HepG2 (cell line): ENCODE measurements around the gene PTPRN. TPM values are rescaled to one million over a fixed set of nuclear protein-coding genes. Genes with fewer than 3 reads are reported as not detected.

Source experiments
- CHD4 ChIP-seq: fragments of 200-600 bp; sonication (generic); IDR thresholded peaks from 2 replicates; pipeline ENCODE4 v1.7.0; 2017; ENCODE audit warnings: mild to moderate bottlenecking, low read length, borderline replicate concordance
- ELF4 ChIP-seq: sonication (generic); formaldehyde crosslinking; IDR thresholded peaks from 2 replicates; pipeline ENCODE4 v1.5.0; 2020; ENCODE audit warnings: missing genetic modification reagents, mild to moderate bottlenecking, moderate library complexity, borderline replicate concordance
- PHF21A ChIP-seq: sonication (generic); formaldehyde crosslinking; IDR thresholded peaks from 2 replicates; pipeline ENCODE4 v1.5.0; 2020; ENCODE audit warnings: mild to moderate bottlenecking, missing genetic modification reagents
- POGZ ChIP-seq: sonication (generic); formaldehyde crosslinking; IDR thresholded peaks from 2 replicates; pipeline ENCODE4 v1.4.0; 2020; ENCODE audit warnings: mild to moderate bottlenecking, missing genetic modification reagents
- POLR2A ChIP-seq, 2 experiments: IDR thresholded peaks; 2 replicates each; pipeline ENCODE4 v1.6.1; 2011; ENCODE audit warnings: low read depth in 2 of 2, low read length in 2 of 2, mild to moderate bottlenecking in 1 of 2, moderate library complexity in 1 of 2; ENCODE audit not compliant: insufficient read depth in 1 of 2
- RBM39 ChIP-seq: fragments of 200-400 bp; formaldehyde crosslinking; IDR thresholded peaks from one replicate; pipeline ENCODE4 v1.6.1; 2018; ENCODE audit warnings: antibody characterized with exemption, mild to moderate bottlenecking, low read depth, low read length; ENCODE audit not compliant: poor library complexity, severe bottlenecking
- TEAD2 ChIP-seq: sonication (generic); formaldehyde crosslinking; IDR thresholded peaks from 2 replicates; pipeline ENCODE4 v1.9.0; 2021; ENCODE audit warnings: missing genetic modification reagents
- ZC3H13 ChIP-seq: sonication (generic); formaldehyde crosslinking; IDR thresholded peaks from 2 replicates; pipeline ENCODE4 v1.8.1; 2023; ENCODE audit warnings: mild to moderate bottlenecking, missing genetic modification reagents, moderate library complexity
- ZNF20 ChIP-seq: sonication (generic); formaldehyde crosslinking; IDR thresholded peaks from 2 replicates; pipeline ENCODE4 v1.4.0; 2020; ENCODE audit warnings: mild to moderate bottlenecking, moderate library complexity, missing genetic modification reagents
- ZNF432 ChIP-seq: sonication (generic); formaldehyde crosslinking; IDR thresholded peaks from 2 replicates; pipeline ENCODE4 v1.5.0; 2020; ENCODE audit warnings: missing genetic modification reagents, mild to moderate bottlenecking, borderline replicate concordance
- ZNF556 ChIP-seq: sonication (generic); formaldehyde crosslinking; IDR thresholded peaks from 2 replicates; pipeline ENCODE4 v1.4.0; 2020; ENCODE audit warnings: mild to moderate bottlenecking, missing genetic modification reagents, borderline replicate concordance
- ZNF629 ChIP-seq: sonication (generic); formaldehyde crosslinking; conservative IDR thresholded peaks from 2 replicates; pipeline ENCODE4 v1.5.0; 2020; ENCODE audit warnings: missing genetic modification reagents
- polyA plus RNA-seq, 8 experiments: library from polyadenylated mRNA; depleted of rRNA in 3 of 8; stranded (reverse) in 7 of 8; unstranded in 1 of 8; fragments of >200 nt; fragmentation: Illumina TruSeq in 4 of 8; extraction: Trizol in 4 of 8; gene quantifications; 2 replicates each; pipeline versions ENCODE4 v1.2.1 to v1.2.3, GENCODE V29; 2011 to 2016; ENCODE audit warnings: low read depth in 4 of 8, missing spikeins in 1 of 8, mixed read lengths in 1 of 8; ENCODE audit not compliant: insufficient read depth in 1 of 8
- total RNA-seq, 5 experiments: library from RNA; depleted of rRNA; stranded (reverse); fragments of >200 nt; fragmentation: Illumina TruSeq; extraction: Trizol; gene quantifications; 2 replicates each; pipeline ENCODE4 v1.2.3, GENCODE V29; 2016; ENCODE audit warnings: low read depth in 1 of 5
- TF ChIP-seq, protein P1 (sequence below): sonication (generic); formaldehyde crosslinking; IDR thresholded peaks from 2 replicates; pipeline ENCODE4 v1.8.1; 2022; ENCODE audit warnings: mild to moderate bottlenecking, missing genetic modification reagents
- TF ChIP-seq, protein P2 (sequence below): sonication (generic); formaldehyde crosslinking; IDR thresholded peaks from 2 replicates; pipeline ENCODE4 v1.4.0; 2020; ENCODE audit warnings: missing genetic modification reagents
- TF ChIP-seq, protein P3 (sequence below): sonication (generic); formaldehyde crosslinking; IDR thresholded peaks from 2 replicates; pipeline ENCODE4 v1.8.1; 2023; ENCODE audit warnings: missing genetic modification reagents, mild to moderate bottlenecking, borderline replicate concordance
- TF ChIP-seq, protein P4 (sequence below): sonication (generic); formaldehyde crosslinking; conservative IDR thresholded peaks from 2 replicates; pipeline ENCODE4 v1.8.1; 2023; ENCODE audit warnings: missing genetic modification reagents
- TF ChIP-seq, protein P5 (sequence below): sonication (generic); formaldehyde crosslinking; IDR thresholded peaks from 2 replicates; pipeline ENCODE4 v1.5.1; 2020; ENCODE audit warnings: missing genetic modification reagents, mild to moderate bottlenecking, borderline replicate concordance
- TF ChIP-seq, protein P6 (sequence below): sonication (generic); formaldehyde crosslinking; conservative IDR thresholded peaks from 2 replicates; pipeline ENCODE4 v1.8.0; 2022; ENCODE audit warnings: low read depth, missing genetic modification reagents
- TF ChIP-seq, protein P7 (sequence below): sonication (generic); formaldehyde crosslinking; IDR thresholded peaks from 2 replicates; pipeline ENCODE4 v1.9.0; 2022; ENCODE audit warnings: missing genetic modification reagents, mild to moderate bottlenecking, borderline replicate concordance

The PTPRN gene
- total and polyA plus RNA-seq, 2 of the 13 experiments (the other 11 are each of a cell fraction or from before 2014, with no cell fraction given) = 0.26 TPM; not detected in 1

DNA sequence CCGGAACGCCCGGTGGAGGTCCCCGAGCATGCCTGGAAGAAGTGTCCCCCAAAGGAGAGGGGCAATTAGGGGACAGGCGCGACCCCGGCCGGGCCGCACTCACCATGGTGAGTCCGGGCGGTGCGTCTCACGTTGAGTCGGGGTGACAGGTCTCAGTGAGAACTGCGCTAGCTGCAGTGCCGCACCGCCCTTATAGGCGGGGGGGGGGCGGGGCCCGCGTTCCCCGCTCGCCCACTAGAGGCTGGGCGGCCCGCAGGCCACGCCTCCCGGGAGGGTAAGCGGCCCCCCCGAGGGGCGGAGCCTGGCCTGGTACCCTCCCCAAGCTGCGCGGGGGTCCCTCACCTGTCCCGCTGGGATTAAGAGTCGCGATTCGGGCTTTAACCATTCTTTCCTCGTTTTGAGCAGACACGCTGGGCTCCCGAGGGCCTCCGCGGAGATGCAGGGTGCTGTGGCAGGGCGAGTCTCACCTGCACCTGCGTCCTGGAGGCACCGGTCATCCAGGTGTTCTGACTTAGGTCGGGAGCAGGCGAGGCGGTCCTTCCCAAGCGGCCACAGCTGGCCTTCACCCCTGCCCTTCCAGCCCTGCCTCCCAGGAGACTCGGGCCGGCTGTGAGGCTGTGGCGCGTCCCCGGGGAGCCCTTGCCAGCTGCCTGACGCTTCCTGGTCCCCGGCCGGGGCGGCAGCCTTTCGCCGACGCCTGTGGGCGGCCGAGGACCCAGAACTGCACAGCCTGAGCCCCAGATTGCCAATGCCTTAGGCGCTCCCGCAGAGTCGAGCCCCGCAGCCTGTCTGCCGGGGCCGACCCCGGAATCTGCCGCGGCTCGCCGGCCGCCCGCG lies 55.2 kb downstream of the PTPRN start, which contains the start of gene TUBA4A (continued):
- TF ChIP-seq, protein P1, sequence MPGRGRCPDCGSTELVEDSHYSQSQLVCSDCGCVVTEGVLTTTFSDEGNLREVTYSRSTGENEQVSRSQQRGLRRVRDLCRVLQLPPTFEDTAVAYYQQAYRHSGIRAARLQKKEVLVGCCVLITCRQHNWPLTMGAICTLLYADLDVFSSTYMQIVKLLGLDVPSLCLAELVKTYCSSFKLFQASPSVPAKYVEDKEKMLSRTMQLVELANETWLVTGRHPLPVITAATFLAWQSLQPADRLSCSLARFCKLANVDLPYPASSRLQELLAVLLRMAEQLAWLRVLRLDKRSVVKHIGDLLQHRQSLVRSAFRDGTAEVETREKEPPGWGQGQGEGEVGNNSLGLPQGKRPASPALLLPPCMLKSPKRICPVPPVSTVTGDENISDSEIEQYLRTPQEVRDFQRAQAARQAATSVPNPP (CRISPR knock-in tag) = peak; percentile 65; the same call in 1 of the 2 replicates
- TF ChIP-seq ZNF556 (CRISPR knock-in tag) (peak; percentile 51; the same call in 1 of the 2 replicates), TEAD2 (no peak), ELF4 (CRISPR knock-in tag) (no peak), ZNF432 (CRISPR knock-in tag) (no peak), RBM39 (no peak), ZC3H13 (0 out of 2 replicates have a peak, but pooled peaks have one; percentile 25), POGZ (0 out of 2 replicates have a peak, but pooled peaks have one; percentile 10), PHF21A (no peak), CHD4 (no peak), ZNF20 (CRISPR knock-in tag) (no peak), ZNF629 (CRISPR knock-in tag) (peak; percentile 15; the same call in 1 of the 2 replicates), POLR2A (IDR thresholded peaks at IDR 0.05; ENCODE audit: insufficient read depth in 1 of 2, low read depth in 2 of 2, low read length in 2 of 2) (peak in 1 of 2 experiments; percentile 48; a peak in 1 of 4 replicates)
- TF ChIP-seq, protein P2, sequence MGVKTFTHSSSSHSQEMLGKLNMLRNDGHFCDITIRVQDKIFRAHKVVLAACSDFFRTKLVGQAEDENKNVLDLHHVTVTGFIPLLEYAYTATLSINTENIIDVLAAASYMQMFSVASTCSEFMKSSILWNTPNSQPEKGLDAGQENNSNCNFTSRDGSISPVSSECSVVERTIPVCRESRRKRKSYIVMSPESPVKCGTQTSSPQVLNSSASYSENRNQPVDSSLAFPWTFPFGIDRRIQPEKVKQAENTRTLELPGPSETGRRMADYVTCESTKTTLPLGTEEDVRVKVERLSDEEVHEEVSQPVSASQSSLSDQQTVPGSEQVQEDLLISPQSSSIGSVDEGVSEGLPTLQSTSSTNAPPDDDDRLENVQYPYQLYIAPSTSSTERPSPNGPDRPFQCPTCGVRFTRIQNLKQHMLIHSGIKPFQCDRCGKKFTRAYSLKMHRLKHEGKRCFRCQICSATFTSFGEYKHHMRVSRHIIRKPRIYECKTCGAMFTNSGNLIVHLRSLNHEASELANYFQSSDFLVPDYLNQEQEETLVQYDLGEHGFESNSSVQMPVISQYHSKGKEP (CRISPR knock-in tag) = no peak
- TF ChIP-seq, protein P3, sequence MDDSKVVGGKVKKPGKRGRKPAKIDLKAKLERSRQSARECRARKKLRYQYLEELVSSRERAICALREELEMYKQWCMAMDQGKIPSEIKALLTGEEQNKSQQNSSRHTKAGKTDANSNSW = no peak
- TF ChIP-seq, protein P4, sequence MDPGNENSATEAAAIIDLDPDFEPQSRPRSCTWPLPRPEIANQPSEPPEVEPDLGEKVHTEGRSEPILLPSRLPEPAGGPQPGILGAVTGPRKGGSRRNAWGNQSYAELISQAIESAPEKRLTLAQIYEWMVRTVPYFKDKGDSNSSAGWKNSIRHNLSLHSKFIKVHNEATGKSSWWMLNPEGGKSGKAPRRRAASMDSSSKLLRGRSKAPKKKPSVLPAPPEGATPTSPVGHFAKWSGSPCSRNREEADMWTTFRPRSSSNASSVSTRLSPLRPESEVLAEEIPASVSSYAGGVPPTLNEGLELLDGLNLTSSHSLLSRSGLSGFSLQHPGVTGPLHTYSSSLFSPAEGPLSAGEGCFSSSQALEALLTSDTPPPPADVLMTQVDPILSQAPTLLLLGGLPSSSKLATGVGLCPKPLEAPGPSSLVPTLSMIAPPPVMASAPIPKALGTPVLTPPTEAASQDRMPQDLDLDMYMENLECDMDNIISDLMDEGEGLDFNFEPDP (CRISPR knock-in tag) = no peak
- TF ChIP-seq, protein P5, sequence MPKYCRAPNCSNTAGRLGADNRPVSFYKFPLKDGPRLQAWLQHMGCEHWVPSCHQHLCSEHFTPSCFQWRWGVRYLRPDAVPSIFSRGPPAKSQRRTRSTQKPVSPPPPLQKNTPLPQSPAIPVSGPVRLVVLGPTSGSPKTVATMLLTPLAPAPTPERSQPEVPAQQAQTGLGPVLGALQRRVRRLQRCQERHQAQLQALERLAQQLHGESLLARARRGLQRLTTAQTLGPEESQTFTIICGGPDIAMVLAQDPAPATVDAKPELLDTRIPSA (CRISPR knock-in tag) = no peak
- TF ChIP-seq, protein P6, sequence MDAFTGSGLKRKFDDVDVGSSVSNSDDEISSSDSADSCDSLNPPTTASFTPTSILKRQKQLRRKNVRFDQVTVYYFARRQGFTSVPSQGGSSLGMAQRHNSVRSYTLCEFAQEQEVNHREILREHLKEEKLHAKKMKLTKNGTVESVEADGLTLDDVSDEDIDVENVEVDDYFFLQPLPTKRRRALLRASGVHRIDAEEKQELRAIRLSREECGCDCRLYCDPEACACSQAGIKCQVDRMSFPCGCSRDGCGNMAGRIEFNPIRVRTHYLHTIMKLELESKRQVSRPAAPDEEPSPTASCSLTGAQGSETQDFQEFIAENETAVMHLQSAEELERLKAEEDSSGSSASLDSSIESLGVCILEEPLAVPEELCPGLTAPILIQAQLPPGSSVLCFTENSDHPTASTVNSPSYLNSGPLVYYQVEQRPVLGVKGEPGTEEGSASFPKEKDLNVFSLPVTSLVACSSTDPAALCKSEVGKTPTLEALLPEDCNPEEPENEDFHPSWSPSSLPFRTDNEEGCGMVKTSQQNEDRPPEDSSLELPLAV (CRISPR knock-in tag) = no peak
- TF ChIP-seq, protein P7, sequence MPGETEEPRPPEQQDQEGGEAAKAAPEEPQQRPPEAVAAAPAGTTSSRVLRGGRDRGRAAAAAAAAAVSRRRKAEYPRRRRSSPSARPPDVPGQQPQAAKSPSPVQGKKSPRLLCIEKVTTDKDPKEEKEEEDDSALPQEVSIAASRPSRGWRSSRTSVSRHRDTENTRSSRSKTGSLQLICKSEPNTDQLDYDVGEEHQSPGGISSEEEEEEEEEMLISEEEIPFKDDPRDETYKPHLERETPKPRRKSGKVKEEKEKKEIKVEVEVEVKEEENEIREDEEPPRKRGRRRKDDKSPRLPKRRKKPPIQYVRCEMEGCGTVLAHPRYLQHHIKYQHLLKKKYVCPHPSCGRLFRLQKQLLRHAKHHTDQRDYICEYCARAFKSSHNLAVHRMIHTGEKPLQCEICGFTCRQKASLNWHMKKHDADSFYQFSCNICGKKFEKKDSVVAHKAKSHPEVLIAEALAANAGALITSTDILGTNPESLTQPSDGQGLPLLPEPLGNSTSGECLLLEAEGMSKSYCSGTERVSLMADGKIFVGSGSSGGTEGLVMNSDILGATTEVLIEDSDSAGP = peak; percentile 64; the same call in 1 of the 2 replicates
